Stimulated activated CD8-positive, alpha-beta memory T cell treated with anti-CD3 and anti-CD28 coated beads, Interleukin-15, amount 100 ng/mL, for 1 hour (primary cell): ENCODE measurements around the gene KRTAP16-1.
"Not testable (repeated sequence)": the region's sequence is repeated elsewhere in the genome, so short reads cannot be mapped to it uniquely, and the experiment has no call there.

ENCODE experiments used
- DNase-seq: peaks from one replicate; pipeline ENCODE4 v3.0.0-alpha.2; 2020; ENCODE audit warnings: low read depth

Gene KRTAP16-1

GRCh38 chr17:41308918-41309359, at the start of gene KRTAP16-1:
Gene KRTAP16-1, minus strand, starts transcription at chr17:41309309. Its CDS starts 56 bp downstream, at chr17:41309253.
- DNase-seq, result peak; percentile 14

- DNase-seq, result no peak
Measured at GRCh38 chr17:41354536-41354935, 45.4 kb upstream of the KRTAP16-1 start.

- DNase-seq, result no peak
Measured at GRCh38 chr17:41352597-41353366, 43.7 kb upstream of the KRTAP16-1 start.

GRCh38 chr17:41351177-41351576, 42.1 kb upstream of the KRTAP16-1 start:
- no peak for DNase-seq

GRCh38 chr17:41350381-41350878, 41.3 kb upstream of the KRTAP16-1 start, which contains the start of gene KRT33A:
Gene KRT33A, minus strand, starts transcription at chr17:41350828. Its CDS starts 61 bp downstream, at chr17:41350767.
- DNase-seq, result not testable (repeated sequence)

GRCh38 chr17:41347869-41348760, 39.0 kb upstream of the KRTAP16-1 start:
- DNase-seq, result no peak

- not testable (repeated sequence) for DNase-seq
Measured at GRCh38 chr17:41346421-41346820, 37.3 kb upstream of the KRTAP16-1 start.

- no peak for DNase-seq
Measured at GRCh38 chr17:41345992-41346391, 36.9 kb upstream of the KRTAP16-1 start.

- DNase-seq, result no peak
Measured at GRCh38 chr17:41343029-41343428, 33.9 kb upstream of the KRTAP16-1 start.

- DNase-seq, result no peak
Measured at GRCh38 chr17:41340934-41341861, 32.1 kb upstream of the KRTAP16-1 start.

- DNase-seq, result no peak
Measured at GRCh38 chr17:41340494-41340893, 31.4 kb upstream of the KRTAP16-1 start.

GRCh38 chr17:41339571-41340172, 30.6 kb upstream of the KRTAP16-1 start:
- no peak for DNase-seq

- no peak for DNase-seq
Measured at GRCh38 chr17:41338961-41339485, 29.9 kb upstream of the KRTAP16-1 start.

GRCh38 chr17:41335747-41336146, 26.6 kb upstream of the KRTAP16-1 start:
- no peak for DNase-seq

GRCh38 chr17:41334385-41335305, 25.5 kb upstream of the KRTAP16-1 start:
- DNase-seq, result no peak

- DNase-seq, result no peak
Measured at GRCh38 chr17:41333836-41334235, 24.7 kb upstream of the KRTAP16-1 start.

GRCh38 chr17:41333098-41333497, 24.0 kb upstream of the KRTAP16-1 start:
- DNase-seq, result no peak

GRCh38 chr17:41332239-41332638, 23.1 kb upstream of the KRTAP16-1 start:
- no peak for DNase-seq

- no peak for DNase-seq
Measured at GRCh38 chr17:41331606-41332005, 22.5 kb upstream of the KRTAP16-1 start.
